Measurements from ENCODE around the gene RNF111.

The RNF111 gene

DNA sequence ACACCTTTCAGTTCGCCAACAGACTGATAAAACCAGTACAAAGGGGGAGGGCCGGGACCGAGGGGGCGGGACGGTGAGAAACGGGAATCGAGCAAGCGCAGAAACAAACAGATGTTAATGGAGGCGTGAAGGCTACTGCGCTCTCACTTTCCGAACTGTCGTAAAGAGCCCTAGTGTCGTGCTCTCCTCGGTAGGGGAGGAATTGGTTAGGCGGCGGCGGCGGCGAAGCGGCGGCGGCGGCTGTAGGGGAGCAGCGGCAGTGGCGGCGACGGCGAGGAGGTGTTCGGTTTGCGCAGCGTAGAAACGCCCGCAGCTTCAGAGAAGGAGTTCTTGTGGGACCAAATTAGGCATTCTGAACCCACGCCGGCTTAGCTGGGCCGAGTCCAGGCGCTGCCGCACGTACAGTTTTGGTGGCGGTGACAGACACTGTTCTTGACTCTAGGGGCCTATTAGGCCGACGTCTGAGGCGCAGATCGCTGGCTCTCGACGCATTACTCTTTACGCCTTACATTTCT is at the start of gene RNF111:
Gene RNF111 (plus strand): TSS at position 173 of the 515 bp plus-strand sequence. CDS start 43,160 bp downstream, outside the sequence.
- in situ Hi-C loops (cut with HindIII; ENCODE audit: low pct_unique_long_range_greater_than_20kb, low sequenced_read_pairs), result no loop called here

DNA sequence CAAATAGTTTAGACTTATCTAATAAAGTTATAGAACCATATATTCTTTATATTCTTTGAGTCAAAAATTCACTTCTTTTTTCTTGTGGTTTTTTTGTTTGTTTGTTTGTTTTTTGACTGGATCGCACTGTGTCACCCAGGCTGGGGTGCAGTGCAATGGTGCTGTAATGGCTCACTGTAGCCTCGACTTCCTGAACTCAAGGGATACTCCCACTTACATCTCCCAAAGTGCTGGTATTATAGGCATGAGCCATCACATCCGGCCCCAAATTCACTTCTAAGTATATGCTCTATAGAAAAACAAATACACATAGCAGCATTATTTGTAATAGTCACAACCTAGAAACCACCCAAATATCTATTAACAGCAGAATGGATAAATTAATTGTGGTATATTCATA is 40.3 kb upstream of the RNF111 start:
- DNase-seq (ENCODE audit: low read depth in 1 of 2, low spot score in 1 of 2), result no peak
- in situ Hi-C loops (cut with HindIII; ENCODE audit: low pct_unique_long_range_greater_than_20kb, low sequenced_read_pairs), result no loop called here
- TF ChIP-seq JUND (IDR thresholded peaks at IDR 0.05; ENCODE audit: low read depth), result no peak

More for the DNA sequence above, at the start of gene RNF111:
- DNase-seq (ENCODE audit: low read depth in 1 of 2, low spot score in 1 of 2), result peak; percentile 86 to 97
- TF ChIP-seq JUND (IDR thresholded peaks at IDR 0.05; ENCODE audit: low read depth), result no peak

GRCh38 chr15:58951388-58952007 is 36.0 kb upstream of the RNF111 start:
- no peak for TF ChIP-seq JUND (IDR thresholded peaks at IDR 0.05; ENCODE audit: low read depth)
- in situ Hi-C loops (cut with HindIII; ENCODE audit: low pct_unique_long_range_greater_than_20kb, low sequenced_read_pairs), result no loop called here
- peak in 1 of 2 experiments; percentile 72 for DNase-seq (ENCODE audit: low read depth in 1 of 2, low spot score in 1 of 2)

GRCh38 chr15:58952751-58953150 is 34.7 kb upstream of the RNF111 start:
- DNase-seq (ENCODE audit: low read depth in 1 of 2, low spot score in 1 of 2), result no peak
- in situ Hi-C loops (cut with HindIII; ENCODE audit: low pct_unique_long_range_greater_than_20kb, low sequenced_read_pairs), result no loop called here
- TF ChIP-seq JUND (IDR thresholded peaks at IDR 0.05; ENCODE audit: low read depth), result no peak

DNA sequence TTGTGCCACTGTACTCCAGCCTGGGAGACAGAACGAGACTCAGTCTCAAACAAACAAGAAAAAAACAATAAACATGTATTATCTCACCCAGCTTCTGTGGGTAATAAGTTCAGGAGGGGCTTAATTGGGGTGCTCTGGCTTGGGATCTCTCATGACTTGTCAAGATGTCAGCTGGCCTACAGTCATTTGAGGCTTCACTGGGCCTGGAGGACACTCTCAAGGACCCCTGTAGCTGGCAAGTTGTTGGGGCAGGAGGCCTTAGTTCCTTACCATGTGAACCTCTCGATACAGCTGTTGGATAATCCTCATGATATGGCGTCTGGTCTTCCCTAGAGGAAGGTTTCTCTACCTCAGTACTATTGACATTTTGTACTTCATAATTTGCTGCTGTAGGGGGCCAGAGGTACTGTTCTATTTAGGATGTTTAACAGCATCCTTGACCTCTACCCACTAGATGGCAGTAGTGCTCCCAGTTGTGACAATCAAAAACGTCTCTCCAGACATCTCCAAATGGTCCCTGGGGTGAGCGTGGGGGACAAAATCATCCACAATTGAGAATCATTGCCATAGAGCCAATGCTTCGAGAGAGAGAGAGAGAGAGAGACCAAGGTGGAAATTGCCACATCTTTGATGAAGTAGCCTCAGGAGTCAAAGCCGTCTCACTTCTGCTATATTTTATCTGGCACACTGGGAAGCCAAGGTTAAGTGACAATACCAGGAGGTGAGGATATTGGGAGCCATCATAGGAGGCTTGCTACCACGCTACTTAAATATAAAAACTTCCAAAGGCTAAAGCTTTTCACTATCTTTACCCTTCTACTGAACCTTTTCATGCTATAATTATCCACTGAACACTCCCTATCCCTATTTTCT is 30.1 kb upstream of the RNF111 start:
- in situ Hi-C loops (cut with HindIII; ENCODE audit: low pct_unique_long_range_greater_than_20kb, low sequenced_read_pairs), result no loop called here
- no peak for TF ChIP-seq JUND (IDR thresholded peaks at IDR 0.05; ENCODE audit: low read depth)
- peak; percentile 14 to 88 for DNase-seq (ENCODE audit: low read depth in 1 of 2, low spot score in 1 of 2)

- in situ Hi-C loops (cut with HindIII; ENCODE audit: low pct_unique_long_range_greater_than_20kb, low sequenced_read_pairs), result no loop called here
- no peak for TF ChIP-seq JUND (IDR thresholded peaks at IDR 0.05; ENCODE audit: low read depth)
- no peak for DNase-seq (ENCODE audit: low read depth in 1 of 2, low spot score in 1 of 2)
Measured at GRCh38 chr15:58958811-58959210, 28.7 kb upstream of the RNF111 start.

GRCh38 chr15:58962136-58962535 is 25.3 kb upstream of the RNF111 start:
- in situ Hi-C loops (cut with HindIII; ENCODE audit: low pct_unique_long_range_greater_than_20kb, low sequenced_read_pairs), result no loop called here
- DNase-seq (ENCODE audit: low read depth in 1 of 2, low spot score in 1 of 2), result no peak
- TF ChIP-seq JUND (IDR thresholded peaks at IDR 0.05; ENCODE audit: low read depth), result no peak

GRCh38 chr15:58962662-58963565 is 24.5 kb upstream of the RNF111 start:
- in situ Hi-C loops (cut with HindIII; ENCODE audit: low pct_unique_long_range_greater_than_20kb, low sequenced_read_pairs), result no loop called here
- TF ChIP-seq JUND (IDR thresholded peaks at IDR 0.05; ENCODE audit: low read depth), result no peak
- no peak for DNase-seq (ENCODE audit: low read depth in 1 of 2, low spot score in 1 of 2)

DNA sequence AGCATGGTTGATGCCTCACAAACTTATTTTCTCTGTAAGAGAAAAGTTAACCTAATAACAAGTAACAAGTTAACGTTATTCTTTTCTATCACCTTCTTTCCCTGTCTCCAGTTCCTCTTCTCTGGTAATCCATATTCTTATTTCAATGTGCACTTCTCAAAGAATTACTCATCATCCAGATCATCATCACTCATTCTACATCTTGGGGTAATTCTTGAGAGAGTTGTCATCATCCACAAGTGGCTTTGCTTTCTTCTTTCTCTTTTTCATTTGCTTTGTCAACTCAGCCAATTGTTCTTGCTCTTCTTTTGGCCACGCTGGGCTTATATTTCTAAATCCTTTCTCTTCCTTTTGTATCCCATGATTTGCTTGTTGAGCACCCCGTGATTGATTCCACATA is 20.8 kb upstream of the RNF111 start:
- no peak for DNase-seq (ENCODE audit: low read depth in 1 of 2, low spot score in 1 of 2)
- in situ Hi-C loops (cut with HindIII; ENCODE audit: low pct_unique_long_range_greater_than_20kb, low sequenced_read_pairs), result no loop called here
- TF ChIP-seq JUND (IDR thresholded peaks at IDR 0.05; ENCODE audit: low read depth), result no peak

- DNase-seq (ENCODE audit: low read depth in 1 of 2, low spot score in 1 of 2), result no peak
- in situ Hi-C loops (cut with HindIII; ENCODE audit: low pct_unique_long_range_greater_than_20kb, low sequenced_read_pairs), result no loop called here
- TF ChIP-seq JUND (IDR thresholded peaks at IDR 0.05; ENCODE audit: low read depth), result no peak
Measured at GRCh38 chr15:58967479-58967878, 20.0 kb upstream of the RNF111 start.

DNA sequence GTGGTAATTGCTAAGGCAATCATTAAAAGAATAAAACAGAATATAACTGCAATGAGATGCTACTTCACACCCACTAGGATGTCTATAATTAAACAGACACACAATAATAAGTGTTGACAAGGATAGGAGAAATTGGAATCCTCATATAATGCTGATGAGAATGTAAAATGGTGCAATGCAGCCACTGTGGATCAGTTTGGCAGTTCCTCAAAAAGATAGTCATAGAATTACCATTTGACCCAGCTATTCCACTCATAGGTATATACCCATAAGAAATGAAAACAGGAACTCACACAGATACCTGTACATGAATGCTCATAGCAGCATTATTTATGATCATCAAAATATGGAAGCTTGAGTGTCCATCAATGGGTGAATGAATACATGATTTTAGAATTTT is 9.6 kb upstream of the RNF111 start:
- no peak for DNase-seq (ENCODE audit: low read depth in 1 of 2, low spot score in 1 of 2)
- TF ChIP-seq JUND (IDR thresholded peaks at IDR 0.05; ENCODE audit: low read depth), result no peak
- in situ Hi-C loops (cut with HindIII; ENCODE audit: low pct_unique_long_range_greater_than_20kb, low sequenced_read_pairs), result no loop called here

DNA sequence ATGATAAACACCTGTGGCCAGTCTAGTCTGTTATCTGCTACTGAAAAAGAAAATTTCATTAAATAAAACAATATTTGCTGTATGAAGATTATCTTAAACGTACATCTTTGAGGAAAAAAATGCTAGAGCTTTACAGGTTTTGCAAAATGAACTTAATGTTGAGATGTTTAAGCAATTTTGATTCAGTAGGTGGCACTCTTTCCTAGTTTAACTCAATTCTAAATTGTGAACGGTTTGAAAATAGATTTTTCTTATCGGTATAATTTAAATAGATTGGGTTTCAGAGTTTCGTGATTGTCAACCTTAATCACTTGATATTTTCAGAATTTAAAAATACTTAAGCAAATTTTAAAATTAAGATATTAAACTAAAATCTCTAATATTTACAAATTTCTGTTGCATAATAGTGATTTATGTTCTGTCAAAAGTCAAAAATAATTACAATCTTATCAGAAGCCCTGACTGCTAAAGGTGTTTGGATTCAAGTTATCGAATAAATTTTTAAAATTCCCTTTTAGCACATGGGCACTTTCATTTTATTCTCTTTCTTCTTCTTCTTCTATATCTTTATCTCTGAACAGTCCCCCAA is 7.0 kb upstream of the RNF111 start:
- in situ Hi-C loops (cut with HindIII; ENCODE audit: low pct_unique_long_range_greater_than_20kb, low sequenced_read_pairs), result no loop called here
- TF ChIP-seq JUND (IDR thresholded peaks at IDR 0.05; ENCODE audit: low read depth), result no peak
- DNase-seq (ENCODE audit: low read depth in 1 of 2, low spot score in 1 of 2), result peak in 1 of 2 experiments; percentile 42
